ENCODE measurements around the gene VEGFC.

VEGFC gene

DNA sequence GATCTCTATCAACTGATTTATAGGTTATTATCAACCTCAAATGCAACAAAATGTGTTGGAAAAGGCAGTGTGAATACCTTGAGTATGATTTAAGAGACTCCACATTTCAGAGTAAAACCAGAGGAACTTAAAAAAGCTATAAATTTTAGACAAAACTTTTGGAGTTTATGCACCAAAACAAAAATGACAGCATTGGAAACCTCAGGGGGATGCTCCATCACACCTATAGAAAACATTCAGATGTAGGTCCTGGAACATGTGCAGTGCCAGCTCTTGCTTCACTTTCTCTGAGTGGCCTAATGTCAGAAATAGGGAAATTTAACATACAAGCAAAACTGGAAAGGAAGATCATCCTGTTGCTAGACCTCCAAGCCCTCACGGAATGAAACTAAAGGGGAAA lies 5.8 kb upstream of the VEGFC start:
- FAIRE-seq (no peak), DNase-seq (ENCODE audit: low spot score) (no peak)

DNA sequence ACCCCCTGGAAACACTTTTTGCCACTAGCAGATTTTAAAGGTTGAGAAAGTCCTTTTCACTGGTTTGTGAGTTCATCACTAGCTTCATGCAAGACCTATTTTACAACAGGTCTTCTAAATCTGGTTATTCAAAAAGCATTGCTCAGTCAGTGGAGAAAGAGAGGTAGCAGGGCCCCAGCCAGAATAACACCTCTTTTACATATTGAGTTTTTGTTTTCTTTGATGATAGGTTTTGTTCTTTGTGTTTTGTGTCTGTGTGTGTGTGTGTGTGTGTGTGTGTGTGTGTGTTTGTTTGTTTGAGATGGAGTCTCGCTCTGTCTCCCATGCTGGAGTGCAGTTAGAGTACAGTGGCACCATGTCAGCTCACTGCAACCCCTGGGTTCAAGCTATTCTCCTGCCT lies 2.7 kb upstream of the VEGFC start:
- DNase-seq (ENCODE audit: low spot score), result no peak

DNA sequence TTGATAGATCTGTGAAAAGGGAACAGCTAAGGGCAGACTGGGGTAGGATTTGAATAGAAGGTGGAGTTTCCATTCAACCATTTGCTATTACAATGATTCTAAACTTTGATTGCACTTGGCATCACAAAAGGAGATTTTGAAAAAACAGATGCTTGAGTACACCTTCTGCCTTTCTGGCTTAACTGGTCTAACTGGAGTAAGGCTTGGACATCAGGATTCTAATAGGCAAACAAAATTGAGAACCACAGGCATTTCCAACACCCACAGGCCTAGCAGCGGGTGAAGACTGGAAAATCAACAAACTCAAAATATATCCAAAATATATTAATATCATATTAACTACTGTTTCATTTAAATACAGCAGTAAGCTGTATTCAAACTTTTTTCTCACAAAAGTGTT lies 1.9 kb upstream of the VEGFC start:
- DNase-seq (ENCODE audit: low spot score) (no peak), FAIRE-seq (no peak)

More for the DNA sequence above, 2.7 kb upstream of the VEGFC start:
- FAIRE-seq, result no peak

- FAIRE-seq (no peak), DNase-seq (ENCODE audit: low spot score) (no peak)
These were observed 1.4 kb upstream of the VEGFC start for GRCh38 chr4:176794151-176794550.

DNA sequence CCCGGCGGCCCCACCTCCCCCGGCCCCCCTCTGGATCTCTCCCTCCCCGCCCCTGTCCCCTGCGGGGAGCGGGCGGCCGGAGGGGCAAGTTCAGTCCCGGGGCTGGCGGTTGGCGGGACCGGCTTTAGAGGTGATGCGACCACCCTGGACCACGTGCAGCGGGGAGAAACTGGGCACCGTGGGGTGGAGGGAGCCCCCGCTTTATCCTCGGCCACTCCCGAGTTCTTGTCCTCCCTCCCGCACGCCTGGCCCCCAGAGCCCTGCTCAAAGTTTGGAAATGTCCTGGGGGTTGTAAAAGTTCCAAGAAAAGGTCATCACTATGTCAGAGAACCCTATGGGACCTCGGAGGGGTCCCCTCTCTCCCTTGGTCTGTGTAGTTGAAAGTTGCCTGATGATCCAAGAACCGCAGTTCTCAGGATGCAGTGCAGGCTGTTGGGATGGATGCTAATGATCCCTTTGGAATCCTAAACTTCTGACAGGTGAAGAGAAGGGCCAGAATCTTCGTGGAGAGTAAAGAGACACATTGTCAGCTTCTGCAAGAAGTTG lies 411 bp upstream of the VEGFC start:
- DNase-seq (ENCODE audit: low spot score) (no peak), FAIRE-seq (no peak)

GRCh38 chr4:176791591-176792325 lies 964 bp downstream of the VEGFC start:
- DNase-seq (ENCODE audit: low spot score), result peak; percentile 64
- peak; percentile 64 for FAIRE-seq

- no peak for DNase-seq (ENCODE audit: low spot score)
- peak; percentile 16 for FAIRE-seq
These were observed 2.3 kb downstream of the VEGFC start for GRCh38 chr4:176790398-176790797.

DNA sequence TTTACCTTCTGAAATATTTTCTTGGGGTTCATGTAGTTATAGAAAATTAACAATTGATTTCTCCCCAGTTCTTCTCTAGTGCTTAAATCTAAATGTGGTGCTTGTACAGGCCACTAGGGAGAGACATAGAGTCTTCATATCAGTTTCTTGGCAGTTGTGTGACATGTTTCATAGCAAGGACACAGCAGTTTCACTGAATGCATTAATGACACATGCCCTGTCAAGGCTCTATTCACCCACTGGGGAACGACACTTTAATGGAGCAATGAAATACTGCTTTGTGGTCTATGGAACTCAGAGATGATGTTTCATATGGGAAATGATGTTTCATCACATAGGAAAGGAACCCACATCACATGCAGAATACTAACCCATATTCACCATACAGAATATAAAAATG lies 2.8 kb downstream of the VEGFC start:
- FAIRE-seq (peak; percentile 90), DNase-seq (ENCODE audit: low spot score) (peak; percentile 87)

DNA sequence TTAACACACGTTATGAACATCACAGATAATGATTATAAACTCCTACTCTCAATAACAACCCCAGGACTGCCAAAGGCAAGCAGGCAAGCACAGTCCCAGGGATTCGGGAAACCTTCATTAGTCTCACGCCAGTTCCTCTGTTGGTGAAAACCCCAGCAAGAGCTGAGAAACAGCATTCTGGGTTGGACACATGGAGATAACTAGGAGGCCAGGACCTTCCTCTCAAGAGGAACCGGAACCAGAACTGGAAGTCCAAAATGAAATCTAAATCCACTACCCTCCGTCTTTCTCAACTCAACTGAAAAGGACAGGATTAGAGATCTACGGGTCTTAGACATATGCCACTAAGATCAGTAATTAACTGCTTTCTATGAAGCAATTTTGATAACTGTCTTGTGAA lies 3.8 kb downstream of the VEGFC start:
- no peak for DNase-seq (ENCODE audit: low spot score)
- no peak for FAIRE-seq

DNA sequence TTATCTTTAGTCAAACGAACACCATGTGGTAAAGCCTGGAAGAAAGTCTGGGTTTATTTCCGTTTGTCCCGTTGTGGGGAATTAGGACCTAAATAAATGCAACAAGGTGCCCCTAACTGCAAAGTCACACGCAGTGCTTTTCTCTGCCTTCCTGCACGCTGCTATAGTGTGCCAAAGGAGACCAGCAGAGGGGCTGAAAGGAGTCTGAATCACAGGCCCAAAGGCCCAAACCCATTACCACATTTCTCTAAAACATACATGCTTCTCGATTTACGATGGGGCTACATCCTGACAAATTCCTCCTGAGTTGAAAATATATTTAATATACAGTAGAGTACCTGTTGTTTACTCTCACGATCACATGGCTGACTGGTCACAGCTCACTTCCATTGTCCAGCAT lies 4.5 kb downstream of the VEGFC start:
- no peak for FAIRE-seq

DNA sequence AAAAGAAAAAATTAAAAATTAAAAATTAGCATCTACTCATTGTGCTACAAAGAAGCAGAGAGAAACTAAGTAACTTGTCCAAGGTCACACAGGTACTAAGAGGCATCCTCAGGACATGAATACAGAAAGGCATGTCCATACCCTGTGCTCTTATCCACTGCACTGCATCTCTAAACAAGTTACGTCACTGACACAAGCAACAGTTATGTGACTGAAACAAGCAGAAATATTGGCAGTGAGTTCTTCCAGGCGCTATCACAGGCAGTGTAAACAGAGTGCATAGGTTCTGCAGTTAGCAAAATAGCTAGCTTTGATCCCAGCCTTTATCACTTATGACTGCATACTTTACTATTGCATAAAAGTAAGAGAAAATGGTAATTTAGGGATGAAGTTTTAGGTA lies 7.9 kb downstream of the VEGFC start:
- FAIRE-seq, result no peak
- DNase-seq (ENCODE audit: low spot score), result no peak

More for the DNA sequence above, 4.5 kb downstream of the VEGFC start:
- DNase-seq (ENCODE audit: low spot score), result no peak

DNA sequence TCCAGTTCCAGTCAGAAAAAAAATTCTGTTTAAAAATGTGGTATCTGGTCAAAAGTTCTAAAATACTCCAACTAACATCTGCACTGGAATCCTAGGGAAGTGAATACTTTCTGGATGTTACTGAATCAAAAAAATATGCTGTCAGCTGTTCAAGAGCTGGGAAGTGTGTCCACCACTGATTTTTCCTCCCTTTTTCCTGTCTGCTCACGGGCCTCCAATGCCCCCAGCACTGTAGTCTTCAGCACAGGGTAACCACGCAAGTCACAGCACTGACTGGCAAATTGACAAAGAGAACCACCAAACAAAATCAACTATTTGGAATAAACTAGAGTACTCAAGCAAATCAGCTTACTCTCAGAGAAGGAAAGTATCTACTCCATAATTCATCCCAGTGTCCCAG lies 9.9 kb downstream of the VEGFC start:
- no peak for FAIRE-seq
- DNase-seq (ENCODE audit: low spot score), result no peak

DNA sequence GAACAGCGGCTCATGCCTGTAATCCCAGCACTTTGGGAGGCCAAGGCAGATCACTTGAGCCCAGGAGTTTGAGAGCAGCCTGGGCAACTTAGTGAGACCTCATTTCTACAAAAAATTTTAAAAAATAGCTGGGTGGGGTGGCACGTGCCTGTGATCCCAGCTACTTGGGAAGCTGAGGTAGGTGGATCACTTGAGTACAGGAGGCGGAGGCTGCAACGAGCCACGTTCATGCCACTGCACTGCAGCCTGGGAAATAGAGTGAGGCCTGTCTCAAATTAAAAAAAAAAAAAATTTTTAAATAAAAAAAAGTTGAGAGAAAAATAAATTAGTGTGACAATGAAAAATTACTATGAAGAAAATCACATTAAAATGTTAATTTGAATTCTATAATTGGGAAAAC lies 10.5 kb downstream of the VEGFC start:
- DNase-seq (ENCODE audit: low spot score) (no peak), FAIRE-seq (peak; percentile 58)

DNA sequence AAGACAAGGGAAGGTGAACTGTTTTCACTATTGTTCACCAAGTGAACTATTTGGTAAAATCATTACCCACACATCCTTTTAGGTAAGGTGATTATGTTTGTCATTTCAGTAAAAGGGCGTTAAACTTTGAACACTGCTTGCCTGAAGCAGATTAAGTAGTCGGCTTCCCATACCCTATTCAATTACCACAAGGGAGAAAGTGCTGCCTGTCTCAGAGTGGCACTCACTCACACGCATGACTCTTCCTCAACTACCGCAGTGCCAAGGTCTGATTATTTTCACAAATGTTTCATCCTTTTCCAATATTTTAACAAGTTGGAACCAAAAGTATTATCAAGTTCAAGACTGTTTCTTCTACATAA lies 11.0 kb downstream of the VEGFC start:
- FAIRE-seq, result peak; percentile 72

DNA sequence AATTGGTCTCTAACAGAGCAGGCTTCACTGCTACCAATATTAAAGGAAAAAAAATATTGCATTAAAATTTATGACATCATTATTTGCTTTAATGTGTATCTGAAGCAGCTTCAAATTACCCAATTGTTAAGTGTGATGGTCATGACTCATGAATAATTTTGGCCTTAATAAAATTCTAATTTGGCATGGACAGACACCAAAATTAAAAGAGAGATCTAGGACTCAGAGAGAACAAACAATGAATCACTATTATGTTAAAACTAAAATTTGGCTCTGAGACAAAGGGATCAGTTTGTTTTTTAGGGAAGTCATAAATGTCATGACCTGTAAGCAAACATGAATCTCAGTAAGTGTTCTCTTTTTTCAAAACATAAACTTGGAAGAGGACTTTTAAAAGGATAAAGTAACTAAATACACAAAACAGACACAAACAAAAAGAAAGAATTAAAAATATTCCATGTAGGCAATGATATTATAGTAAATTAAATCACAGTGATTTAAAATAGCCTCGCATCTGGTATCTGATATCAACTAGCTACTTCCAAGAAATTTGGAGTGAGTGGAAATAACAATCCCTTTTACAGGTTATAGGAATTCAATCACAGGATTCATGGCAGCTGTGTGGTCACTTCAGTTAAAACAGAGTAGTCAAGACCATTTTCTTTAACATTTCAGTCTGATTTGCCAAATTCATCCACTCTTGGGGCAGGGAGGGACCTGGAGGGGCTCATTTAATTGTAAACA lies 11.6 kb downstream of the VEGFC start:
- peak; percentile 42 for FAIRE-seq
- no peak for DNase-seq (ENCODE audit: low spot score)

More for the DNA sequence above, 11.0 kb downstream of the VEGFC start:
- DNase-seq (ENCODE audit: low spot score), result no peak

DNA sequence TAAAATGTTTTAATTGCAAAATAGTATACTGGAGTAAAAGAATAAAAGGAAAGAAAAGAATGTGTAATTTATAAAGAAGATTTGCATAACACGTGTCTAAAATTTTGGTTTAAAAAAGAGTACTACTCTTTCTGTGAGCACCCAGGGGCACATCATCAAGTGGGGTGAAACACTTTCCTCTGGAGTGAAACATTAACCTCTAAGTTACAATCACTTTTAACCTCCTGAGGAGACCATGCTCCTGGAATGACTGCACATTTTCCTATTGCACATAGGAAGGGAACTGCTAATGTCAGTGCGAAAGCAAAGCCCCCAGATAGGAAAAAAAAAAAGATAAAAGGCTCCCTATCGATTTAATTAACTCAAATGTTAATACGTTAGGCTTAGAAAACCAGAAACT lies 13.3 kb downstream of the VEGFC start:
- no peak for DNase-seq (ENCODE audit: low spot score)
- peak; percentile 80 for FAIRE-seq

DNA sequence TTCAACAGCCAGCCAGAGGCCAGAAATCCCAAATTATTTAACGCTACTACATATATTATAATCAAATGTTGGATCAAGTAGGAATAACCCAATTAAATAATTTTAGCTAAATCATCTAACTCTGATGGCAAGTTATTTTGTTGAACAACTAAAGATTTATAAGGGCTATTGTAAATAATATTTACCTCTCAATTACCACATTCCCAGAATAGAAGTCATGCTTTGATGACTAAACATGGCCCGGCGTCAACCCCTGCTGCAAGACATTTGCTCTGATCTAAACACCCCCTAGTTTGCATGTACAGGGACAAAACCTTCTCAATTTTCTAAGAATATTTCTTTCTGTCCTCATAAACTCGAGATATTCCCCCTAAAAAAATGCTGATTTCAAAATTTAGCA lies 14.2 kb downstream of the VEGFC start:
- DNase-seq (ENCODE audit: low spot score), result no peak

GRCh38 chr4:176778063-176778462 lies 14.7 kb downstream of the VEGFC start:
- FAIRE-seq, result peak; percentile 59
- DNase-seq (ENCODE audit: low spot score), result no peak

More for the DNA sequence above, 14.2 kb downstream of the VEGFC start:
- FAIRE-seq, result peak; percentile 65

DNA sequence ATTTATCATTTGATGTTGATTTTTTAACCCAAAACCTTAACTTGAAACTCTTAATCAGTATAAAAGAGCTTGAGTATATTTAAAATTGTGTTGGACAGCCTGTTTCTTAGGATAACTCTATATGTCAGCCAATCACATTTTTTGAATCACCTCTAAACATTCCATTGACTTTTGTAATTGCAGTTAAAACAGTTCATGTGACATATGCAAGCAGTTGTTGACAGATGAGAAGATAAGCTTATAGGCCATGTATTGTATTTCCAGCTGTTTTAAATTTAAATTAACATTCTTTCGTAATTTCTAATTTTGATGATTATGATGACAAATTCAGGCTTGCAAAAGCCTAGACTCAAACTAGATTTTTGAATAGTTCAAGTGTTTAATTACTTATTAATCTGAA lies 17.4 kb downstream of the VEGFC start:
- DNase-seq (ENCODE audit: low spot score), result no peak
- no peak for FAIRE-seq

DNA sequence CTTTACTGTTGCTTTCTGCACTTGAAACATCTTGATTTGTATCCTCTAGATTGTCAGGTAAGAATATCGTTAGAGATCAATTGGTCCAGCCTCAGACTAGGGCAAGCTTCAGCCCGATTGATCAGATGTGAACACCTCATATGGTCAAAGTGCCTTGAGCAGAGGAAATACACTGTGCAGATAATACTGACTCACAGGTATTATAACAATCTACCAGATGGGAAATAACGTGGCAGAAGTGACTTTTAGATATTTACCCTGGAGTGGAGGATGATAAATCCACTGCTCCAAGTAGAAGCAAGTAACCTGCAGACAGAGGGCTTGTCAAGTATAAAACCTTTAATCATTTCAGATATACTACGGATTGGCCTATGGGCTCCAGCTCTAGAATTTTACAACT lies 17.9 kb downstream of the VEGFC start:
- FAIRE-seq (no peak), DNase-seq (ENCODE audit: low spot score) (no peak)

- peak; percentile 96 for FAIRE-seq
- peak; percentile 90 for DNase-seq (ENCODE audit: low spot score)
These were observed 23.2 kb downstream of the VEGFC start for GRCh38 chr4:176769514-176769913.

- FAIRE-seq (no peak), DNase-seq (ENCODE audit: low spot score) (no peak)
These were observed 25.5 kb downstream of the VEGFC start for GRCh38 chr4:176767183-176767582.

Data from RCC 7860 (cell line).